Measurements from ENCODE around the gene ACIN1.

- no peak for TF ChIP-seq POLR2AphosphoS5 (IDR thresholded peaks at IDR 0.05; ENCODE audit: borderline replicate concordance, low read depth, low read length)
- TF ChIP-seq EZH2 (IDR thresholded peaks at IDR 0.05), result no peak
These were observed 37.8 kb downstream of the ACIN1 start, which contains the start of gene CDH24 for GRCh38 chr14:23056956-23057756.
